Suprapubic skin (tissue), 4 donors: ENCODE measurements around the gene PIGA.

Experiments used
- POLR2A ChIP-seq, 2 donors: fragments of 450-650 bp; IDR thresholded peaks; one replicate each; pipeline ENCODE4 v1.6.1; 2017; ENCODE audit warnings: antibody characterized with exemption in 2 of 2, mild to moderate bottlenecking in 2 of 2, moderate library complexity in 2 of 2
- POLR2AphosphoS5 ChIP-seq, 3 donors: sonication (generic); formaldehyde crosslinking; IDR thresholded peaks; one replicate each; pipeline ENCODE4 v1.6.1; 2017; ENCODE audit warnings: antibody characterized with exemption in 3 of 3
- TF ChIP-seq, protein P1 (sequence below), 2 donors: fragments of 200-600 bp in 1 of 2; fragments of 450-650 bp in 1 of 2; sonication (generic) in 1 of 2; IDR thresholded peaks; one replicate each; pipeline ENCODE4 v1.5.1; 2016 to 2019; ENCODE audit warnings: antibody characterized with exemption in 2 of 2, mild to moderate bottlenecking in 1 of 2, moderate library complexity in 1 of 2

DNA sequence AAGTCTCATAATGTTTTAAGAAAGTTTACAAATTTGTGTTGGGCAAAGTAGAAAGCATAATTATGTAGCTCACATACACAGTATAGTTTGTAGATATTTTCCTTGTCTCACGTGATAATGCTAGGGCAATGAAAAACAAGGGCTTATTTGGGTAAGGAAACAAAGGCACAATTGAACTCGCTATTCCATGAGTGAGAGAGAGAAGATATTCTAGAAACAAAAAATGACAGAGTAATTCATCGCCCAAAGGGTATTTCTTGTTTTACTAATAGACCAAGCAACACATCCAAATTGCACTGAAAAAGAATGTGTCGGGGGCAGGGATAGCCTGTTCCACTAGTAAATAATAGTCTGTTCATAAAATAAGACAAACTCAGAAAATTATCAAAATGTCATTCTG, 16.2 kb downstream of the PIGA start:
- TF ChIP-seq, protein P1, sequence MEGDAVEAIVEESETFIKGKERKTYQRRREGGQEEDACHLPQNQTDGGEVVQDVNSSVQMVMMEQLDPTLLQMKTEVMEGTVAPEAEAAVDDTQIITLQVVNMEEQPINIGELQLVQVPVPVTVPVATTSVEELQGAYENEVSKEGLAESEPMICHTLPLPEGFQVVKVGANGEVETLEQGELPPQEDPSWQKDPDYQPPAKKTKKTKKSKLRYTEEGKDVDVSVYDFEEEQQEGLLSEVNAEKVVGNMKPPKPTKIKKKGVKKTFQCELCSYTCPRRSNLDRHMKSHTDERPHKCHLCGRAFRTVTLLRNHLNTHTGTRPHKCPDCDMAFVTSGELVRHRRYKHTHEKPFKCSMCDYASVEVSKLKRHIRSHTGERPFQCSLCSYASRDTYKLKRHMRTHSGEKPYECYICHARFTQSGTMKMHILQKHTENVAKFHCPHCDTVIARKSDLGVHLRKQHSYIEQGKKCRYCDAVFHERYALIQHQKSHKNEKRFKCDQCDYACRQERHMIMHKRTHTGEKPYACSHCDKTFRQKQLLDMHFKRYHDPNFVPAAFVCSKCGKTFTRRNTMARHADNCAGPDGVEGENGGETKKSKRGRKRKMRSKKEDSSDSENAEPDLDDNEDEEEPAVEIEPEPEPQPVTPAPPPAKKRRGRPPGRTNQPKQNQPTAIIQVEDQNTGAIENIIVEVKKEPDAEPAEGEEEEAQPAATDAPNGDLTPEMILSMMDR (IDR thresholded peaks at IDR 0.05): no peak
- TF ChIP-seq POLR2AphosphoS5 (IDR thresholded peaks at IDR 0.05) (no peak), POLR2A (IDR thresholded peaks at IDR 0.05) (no peak)
